Endodermal cell (in vitro differentiated cells): Measurements from ENCODE around the gene CELF4. TPM values are rescaled to one million over a fixed set of nuclear protein-coding genes. Genes with fewer than 3 reads are reported as not detected.

ENCODE experiments used
- DNase-seq: peaks from one replicate; pipeline ENCODE4 v3.0.0-alpha.2; 2017
- H3K27ac ChIP-seq: 2 replicates; pipeline ENCODE4 v1.5.1; 2013; ENCODE audit warnings: mild to moderate bottlenecking, low read depth, low read length, moderate library complexity
- H3K27me3 ChIP-seq: 2 replicates; pipeline ENCODE4 v1.6.1; 2013; ENCODE audit warnings: mild to moderate bottlenecking, low read length, moderate library complexity; ENCODE audit not compliant: insufficient read depth, control insufficient read depth, poor library complexity, severe bottlenecking
- H3K36me3 ChIP-seq: 2 replicates; pipeline ENCODE4 v1.7.0; 2013; ENCODE audit warnings: mild to moderate bottlenecking, low read length, moderate library complexity; ENCODE audit not compliant: control insufficient read depth, insufficient read depth
- H3K4me1 ChIP-seq: one replicate; pipeline ENCODE4 v1.7.0; 2013; ENCODE audit warnings: low read length; ENCODE audit not compliant: control insufficient read depth, insufficient read depth
- H3K4me3 ChIP-seq: 2 replicates; pipeline ENCODE4 v1.5.1; 2013; ENCODE audit warnings: mild to moderate bottlenecking, low read length, moderate library complexity
- H3K9ac ChIP-seq: 2 replicates; pipeline ENCODE4 v1.6.1; 2013; ENCODE audit warnings: mild to moderate bottlenecking, low read length, moderate library complexity; ENCODE audit not compliant: poor library complexity, severe bottlenecking; ENCODE audit errors: extremely low read depth
- H3K9me3 ChIP-seq: 2 replicates; pipeline ENCODE4 v1.6.1; 2013; ENCODE audit warnings: mild to moderate bottlenecking, low read length, moderate library complexity; ENCODE audit not compliant: control insufficient read depth
- H3K27ac Mint-ChIP-seq: 2 replicates; pipeline ENCODE4 v1.8.0; 2020; ENCODE audit warnings: mixed read lengths
- H3K27me3 Mint-ChIP-seq: 2 replicates; pipeline ENCODE4 v1.8.0; 2021; ENCODE audit warnings: mild to moderate bottlenecking, mixed read lengths; ENCODE audit not compliant: insufficient read depth
- H3K36me3 Mint-ChIP-seq: 2 replicates; pipeline ENCODE4 v1.8.0; 2020; ENCODE audit warnings: low read depth, mixed read lengths
- H3K4me1 Mint-ChIP-seq: 2 replicates; pipeline ENCODE4 v1.8.0; 2020; ENCODE audit warnings: mixed read lengths
- H3K4me3 Mint-ChIP-seq: 2 replicates; pipeline ENCODE4 v1.8.0; 2020; ENCODE audit warnings: mild to moderate bottlenecking, moderate library complexity, mixed read lengths
- H3K9me3 Mint-ChIP-seq: 2 replicates; pipeline ENCODE4 v1.8.0; 2020; ENCODE audit warnings: mild to moderate bottlenecking, mixed read lengths
- CTCF ChIP-seq: fragments of 200-600 bp; sonication (generic); conservative IDR thresholded peaks from 2 replicates; pipeline ENCODE4 v1.5.0; 2021; ENCODE audit warnings: antibody characterized with exemption, mild to moderate bottlenecking
- WGBS, 2 experiments: methylation state at CpG; one replicate each; pipeline versions ENCODE4 v1.1.5 to v1.1.7; 2013; ENCODE audit warnings: missing lambda C conversion rate in 2 of 2, mixed read lengths in 1 of 2; ENCODE audit not compliant: insufficient coverage in 1 of 2, insufficient read length in 1 of 2; 5-methylcytosine and 5-hydroxymethylcytosine counted together
- total RNA-seq, 2 donors: library from RNA; stranded (reverse); fragmentation: NEBNext Ultra II Directional in 1 of 2; extraction: Animal tissue kit (Norgen Biotek cat#: 25700) in 1 of 2; gene quantifications; 2 replicates in 1 of 2; 3 replicates in 1 of 2; pipeline ENCODE4 v1.2.1, GENCODE V29; 2021

CELF4 gene
- total RNA-seq, 2 donors from 2014 or later: 5.7 to 6.7 TPM

- H3K4me3 Mint-ChIP-seq: no peak overlapping the region
- H3K4me1 ChIP-seq: no peaks in the 10 kb centered on the region
- H3K9me3 ChIP-seq: no peaks in the 10 kb centered on the region
- peaks cover 10% of the 10 kb centered on the region for H3K4me1 Mint-ChIP-seq
- H3K27ac Mint-ChIP-seq: no peak overlapping the region
- H3K27me3 ChIP-seq: peaks cover 42% of the 10 kb centered on the region
- H3K36me3 Mint-ChIP-seq: no peaks in the 10 kb centered on the region
- no peaks in the 10 kb centered on the region for H3K36me3 ChIP-seq
- H3K9ac ChIP-seq: no peak overlapping the region
- H3K9me3 Mint-ChIP-seq: no peaks in the 10 kb centered on the region
- no peak for TF ChIP-seq CTCF
- WGBS, 2 experiments: 11 to 19% methylated on average over 1 to 5 of the region's 5 CpGs
- peak; percentile 92 for DNase-seq
- no peak overlapping the region for H3K4me3 ChIP-seq
- H3K27ac ChIP-seq: no peak overlapping the region
- peaks cover 57% of the 10 kb centered on the region for H3K27me3 Mint-ChIP-seq
Measured at GRCh38 chr18:37554399-37554787, 11.2 kb downstream of the CELF4 start.

- Histone ChIP-seq H3K4me1 (no peaks in the 10 kb centered on the region), H3K9ac (no peak overlapping the region), H3K9me3 (no peaks in the 10 kb centered on the region), H3K27ac (no peak overlapping the region), H3K36me3 (no peaks in the 10 kb centered on the region), H3K4me3 (no peak overlapping the region), H3K27me3 (peaks cover 36% of the 10 kb centered on the region)
- no peak overlapping the region for H3K4me3 Mint-ChIP-seq
- peak; percentile 83 for TF ChIP-seq CTCF
- peaks cover 51% of the 10 kb centered on the region for H3K27me3 Mint-ChIP-seq
- H3K9me3 Mint-ChIP-seq: no peaks in the 10 kb centered on the region
- no peak overlapping the region for H3K27ac Mint-ChIP-seq
- H3K36me3 Mint-ChIP-seq: no peaks in the 10 kb centered on the region
- peaks cover 10% of the 10 kb centered on the region for H3K4me1 Mint-ChIP-seq
- 38 to 60% methylated on average over 1 to 14 of the region's 18 CpGs for WGBS, 2 experiments
- peak; percentile 87 for DNase-seq
Measured at GRCh38 chr18:37553633-37554398, 11.8 kb downstream of the CELF4 start.

- no peak for TF ChIP-seq CTCF
- no peak for DNase-seq
- no peaks in the 10 kb centered on the region for H3K4me1 ChIP-seq
- H3K27ac ChIP-seq: no peak overlapping the region
- Mint-ChIP-seq H3K27me3 (peaks cover 44% of the 10 kb centered on the region), H3K9me3 (no peaks in the 10 kb centered on the region), H3K4me3 (no peak overlapping the region), H3K4me1 (peaks cover 10% of the 10 kb centered on the region), H3K36me3 (no peaks in the 10 kb centered on the region), H3K27ac (no peak overlapping the region)
- 85 to 100% methylated on average over 1 to 5 of the region's 5 CpGs for WGBS, 2 experiments
- no peaks in the 10 kb centered on the region for H3K36me3 ChIP-seq
- H3K4me3 ChIP-seq: no peak overlapping the region
- peaks cover 34% of the 10 kb centered on the region for H3K27me3 ChIP-seq
- no peaks in the 10 kb centered on the region for H3K9me3 ChIP-seq
- no peak overlapping the region for H3K9ac ChIP-seq
Measured at GRCh38 chr18:37552286-37552685, 13.3 kb downstream of the CELF4 start.
